ENCODE results near the gene PRKCG. TPM values are rescaled to one million over a fixed set of nuclear protein-coding genes. Genes with fewer than 3 reads are reported as not detected.

Gene PRKCG
- total and polyA plus RNA-seq, 2 of the 8 experiments (the other 6 are each of a cell fraction or from before 2014, with no cell fraction given) = 6.1 to 10.6 TPM

DNA sequence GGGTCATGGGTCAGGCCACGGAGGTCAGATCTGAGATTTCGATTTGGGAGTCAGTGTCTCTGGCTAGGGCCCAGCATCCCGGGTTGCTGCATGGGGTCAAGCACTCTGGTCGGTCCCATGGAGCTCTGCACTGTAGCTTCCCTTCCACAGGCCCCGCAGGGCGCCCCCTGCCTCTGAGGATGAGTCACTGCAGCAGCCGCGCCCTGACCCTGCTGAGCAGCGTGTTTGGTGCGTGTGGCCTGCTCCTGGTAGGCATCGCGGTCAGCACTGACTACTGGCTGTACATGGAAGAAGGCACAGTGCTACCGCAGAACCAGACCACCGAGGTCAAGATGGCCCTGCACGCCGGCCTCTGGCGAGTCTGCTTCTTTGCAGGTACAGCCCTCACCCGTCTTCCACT, 30.7 kb downstream of the PRKCG start:
- FAIRE-seq (peak; percentile 19), DNase-seq (ENCODE audit: low read depth in 1 of 2, low spot score in 2 of 2) (peak in 1 of 2 experiments; percentile 94)
- no peak overlapping the region for H3K23ac ChIP-seq (ENCODE audit: insufficient read length)
- H2AFZ ChIP-seq (ENCODE audit: low read length) = no peak overlapping the region
- no peak overlapping the region for H3K14ac ChIP-seq (ENCODE audit: insufficient read length)
- no peak overlapping the region for H2BK12ac ChIP-seq (ENCODE audit: low read depth, low read length)
- H3K79me2 ChIP-seq (ENCODE audit: control insufficient read depth in 1 of 2, insufficient read depth in 2 of 2, low read length in 2 of 2) = peaks cover 0 to 18% of the 10 kb centered on the region in 2 experiments; a peak in 3 of 4 replicates
- H2BK120ac ChIP-seq (replicated peaks; ENCODE audit: low read depth, low read length) = no peak overlapping the region
- H3K79me1 ChIP-seq (ENCODE audit: low read depth, low read length) = peaks cover 6% of the 10 kb centered on the region
- H4K8ac ChIP-seq (ENCODE audit: extremely low read depth, insufficient read depth, low read length) = no peak overlapping the region; the same call in 1 of the 2 replicates
- H3K4ac ChIP-seq (replicated peaks; ENCODE audit: insufficient read length, low read depth, low read length) = no peak overlapping the region
- no peak overlapping the region for H2BK15ac ChIP-seq (ENCODE audit: low read length)
- H3K9ac ChIP-seq (replicated peaks in 1 of 4; ENCODE audit: extremely low read depth in 1 of 4, low read depth in 3 of 4, low read length in 3 of 4) = no peak overlapping the region; a peak in 1 of 7 replicates
- no peak overlapping the region for H3K27ac ChIP-seq (ENCODE audit: low read depth, low read length)
- H3K18ac ChIP-seq (ENCODE audit: extremely low read depth, low read length) = no peak overlapping the region
- no peak overlapping the region for H4K91ac ChIP-seq (replicated peaks; ENCODE audit: insufficient read length, low read length)
- WGBS, 2 experiments (ENCODE audit: extremely low coverage in 1 of 2, insufficient coverage in 1 of 2, insufficient read length in 1 of 2, insufficient replicate concordance in 2 of 2, low coverage in 1 of 2, low lambda C conversion rate in 2 of 2, missing lambda C conversion rate in 1 of 2) = 65% methylated on average over 17 of the region's 18 CpGs; no CpG with 5 or more reads in 1 of the 2 experiments
- H3K4me3 ChIP-seq (ENCODE audit: extremely low read depth in 1 of 4, insufficient read depth in 2 of 4, low read depth in 3 of 4, low read length in 4 of 4) = no peak overlapping the region
- H3K27me3 ChIP-seq (replicated peaks in 1 of 4; ENCODE audit: control insufficient read depth in 3 of 4, extremely low read depth in 1 of 4, insufficient read depth in 3 of 4, low read length in 3 of 4) = peaks cover 0 to 10% (median 5%) of the 10 kb centered on the region in 4 experiments; a peak in 5 of 7 replicates
- no peak overlapping the region for H3K4me2 ChIP-seq (ENCODE audit: insufficient read depth in 1 of 2, low read depth in 2 of 2, low read length in 2 of 2)
- H3K4me1 ChIP-seq (replicated peaks in 1 of 4; ENCODE audit: control insufficient read depth in 3 of 4, insufficient read depth in 4 of 4, low read length in 3 of 4) = peaks cover 0 to 8% (median 2%) of the 10 kb centered on the region in 4 experiments; a peak in 4 of 7 replicates
- no peak overlapping the region for H3K56ac ChIP-seq (replicated peaks; ENCODE audit: insufficient read length, low read depth, low read length)
- peaks cover 21% of the 10 kb centered on the region for H3K23me2 ChIP-seq (ENCODE audit: low read depth, low read length)
- H3K36me3 ChIP-seq (ENCODE audit: control insufficient read depth in 2 of 4, insufficient read depth in 4 of 4, low read length in 3 of 4) = peaks cover 11 to 30% (median 15%) of the 10 kb centered on the region in 4 experiments; a peak in 7 of 8 replicates
- H2BK5ac ChIP-seq (ENCODE audit: low read depth, low read length) = no peak overlapping the region
- ChIA-PET POLR2A (ENCODE audit: partially characterized antibody) (interaction anchor here (0.8 to 2.4 kb wide), 14 partner anchors 12 to 141 kb away, joined by 3 to 14 read pairs (median 4); no protein-coding TSS in a partner anchor), CTCF (ENCODE audit: partially characterized antibody) (interaction anchor here (0.5 to 4.9 kb wide), 64 partner anchors 8 to 458 kb away, joined by 3 to 52 read pairs (median 5); partner anchors contain the start of genes CNOT3, MYADM and PRKCG)
- no peaks in the 10 kb centered on the region for H3K9me3 ChIP-seq (ENCODE audit: insufficient read depth in 2 of 2, low read depth in 1 of 2, low read length in 1 of 2)
- H4K20me1 ChIP-seq (replicated peaks in 1 of 2; ENCODE audit: control insufficient read depth in 1 of 2, insufficient read depth in 2 of 2, low read length in 2 of 2) = peaks cover 8 to 12% of the 10 kb centered on the region in 2 experiments
- no peak overlapping the region for H2AK5ac ChIP-seq (ENCODE audit: low read depth, low read length)
- no peak overlapping the region for H2BK20ac ChIP-seq (ENCODE audit: low read length)
- no peak overlapping the region for H4K5ac ChIP-seq (ENCODE audit: insufficient read length, low read depth, low read length)
- TF ChIP-seq, protein P1, sequence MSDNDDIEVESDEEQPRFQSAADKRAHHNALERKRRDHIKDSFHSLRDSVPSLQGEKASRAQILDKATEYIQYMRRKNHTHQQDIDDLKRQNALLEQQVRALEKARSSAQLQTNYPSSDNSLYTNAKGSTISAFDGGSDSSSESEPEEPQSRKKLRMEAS (IDR thresholded peaks at IDR 0.05) = peak; percentile 56
- TF ChIP-seq GTF2F1 (IDR thresholded peaks at IDR 0.05; ENCODE audit: borderline replicate concordance, low read depth, low read length) (no peak), SIX5 (IDR thresholded peaks at IDR 0.05; ENCODE audit: low read depth, low read length) (no peak), BACH1 (IDR thresholded peaks at IDR 0.05; ENCODE audit: low read length) (0 out of 2 replicates have a peak, but pooled peaks have one; percentile 12), RBBP5 (IDR thresholded peaks at IDR 0.05; ENCODE audit: borderline replicate concordance, low read depth, low read length) (no peak), KDM1A (IDR thresholded peaks at IDR 0.05; ENCODE audit: borderline replicate concordance, low read length) (peak; percentile 56; the same call in 1 of the 2 replicates), RAD21 (IDR thresholded peaks at IDR 0.05 in 1 of 2, conservative IDR thresholded peaks at IDR 0.05 in 1 of 2; ENCODE audit: low read depth in 2 of 2, low read length in 2 of 2) (peak; percentile 61 to 70), CREB1 (IDR thresholded peaks at IDR 0.05) (peak; percentile 55), ZNF274 (IDR thresholded peaks at IDR 0.05; ENCODE audit: borderline replicate concordance, extremely low read depth, low read length) (no peak)
- TF ChIP-seq, protein P2, sequence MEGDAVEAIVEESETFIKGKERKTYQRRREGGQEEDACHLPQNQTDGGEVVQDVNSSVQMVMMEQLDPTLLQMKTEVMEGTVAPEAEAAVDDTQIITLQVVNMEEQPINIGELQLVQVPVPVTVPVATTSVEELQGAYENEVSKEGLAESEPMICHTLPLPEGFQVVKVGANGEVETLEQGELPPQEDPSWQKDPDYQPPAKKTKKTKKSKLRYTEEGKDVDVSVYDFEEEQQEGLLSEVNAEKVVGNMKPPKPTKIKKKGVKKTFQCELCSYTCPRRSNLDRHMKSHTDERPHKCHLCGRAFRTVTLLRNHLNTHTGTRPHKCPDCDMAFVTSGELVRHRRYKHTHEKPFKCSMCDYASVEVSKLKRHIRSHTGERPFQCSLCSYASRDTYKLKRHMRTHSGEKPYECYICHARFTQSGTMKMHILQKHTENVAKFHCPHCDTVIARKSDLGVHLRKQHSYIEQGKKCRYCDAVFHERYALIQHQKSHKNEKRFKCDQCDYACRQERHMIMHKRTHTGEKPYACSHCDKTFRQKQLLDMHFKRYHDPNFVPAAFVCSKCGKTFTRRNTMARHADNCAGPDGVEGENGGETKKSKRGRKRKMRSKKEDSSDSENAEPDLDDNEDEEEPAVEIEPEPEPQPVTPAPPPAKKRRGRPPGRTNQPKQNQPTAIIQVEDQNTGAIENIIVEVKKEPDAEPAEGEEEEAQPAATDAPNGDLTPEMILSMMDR (IDR thresholded peaks at IDR 0.05; ENCODE audit: control extremely low read depth in 1 of 3, insufficient read depth in 1 of 3, low read depth in 1 of 3, low read length in 3 of 3) = peak; percentile 87 to 97 (median 95)
